ENCODE results near the gene LHX3.

LHX3 gene

GRCh38 chr9:136193127-136193890, 11.6 kb downstream of the LHX3 start:
- Histone ChIP-seq H4K20me1 (ENCODE audit: insufficient read depth, low read length, poor library complexity, severe bottlenecking) (no peaks in the 10 kb centered on the region), H3K4me2 (ENCODE audit: low read depth, low read length, poor library complexity, severe bottlenecking) (no peak overlapping the region), H2AFZ (ENCODE audit: low read length) (no peak overlapping the region), H3K27me3 (ENCODE audit: insufficient read depth, low read length, poor library complexity, severe bottlenecking) (no peaks in the 10 kb centered on the region), H3K36me3 (ENCODE audit: insufficient read depth, low read length) (no peaks in the 10 kb centered on the region), H3K9ac (ENCODE audit: low read depth, low read length, poor library complexity, severe bottlenecking) (no peak overlapping the region), H3K9me2 (replicated peaks; ENCODE audit: low read depth, low read length) (no peaks in the 10 kb centered on the region), H3K79me2 (ENCODE audit: insufficient read depth, low read length) (no peaks in the 10 kb centered on the region), H3K4me3 (ENCODE audit: low read length, poor library complexity, severe bottlenecking) (no peak overlapping the region), H3F3A (ENCODE audit: low read depth) (no peaks in the 10 kb centered on the region), H3K4me1 (ENCODE audit: insufficient read depth, low read length, poor library complexity, severe bottlenecking) (no peaks in the 10 kb centered on the region), H3K9me3 (ENCODE audit: insufficient read depth, low read depth, low read length) (no peaks in the 10 kb centered on the region)
- TF ChIP-seq EZH2phosphoT487 (IDR thresholded peaks at IDR 0.05; ENCODE audit: borderline replicate concordance) = no peak
- TF ChIP-seq, protein P1, sequence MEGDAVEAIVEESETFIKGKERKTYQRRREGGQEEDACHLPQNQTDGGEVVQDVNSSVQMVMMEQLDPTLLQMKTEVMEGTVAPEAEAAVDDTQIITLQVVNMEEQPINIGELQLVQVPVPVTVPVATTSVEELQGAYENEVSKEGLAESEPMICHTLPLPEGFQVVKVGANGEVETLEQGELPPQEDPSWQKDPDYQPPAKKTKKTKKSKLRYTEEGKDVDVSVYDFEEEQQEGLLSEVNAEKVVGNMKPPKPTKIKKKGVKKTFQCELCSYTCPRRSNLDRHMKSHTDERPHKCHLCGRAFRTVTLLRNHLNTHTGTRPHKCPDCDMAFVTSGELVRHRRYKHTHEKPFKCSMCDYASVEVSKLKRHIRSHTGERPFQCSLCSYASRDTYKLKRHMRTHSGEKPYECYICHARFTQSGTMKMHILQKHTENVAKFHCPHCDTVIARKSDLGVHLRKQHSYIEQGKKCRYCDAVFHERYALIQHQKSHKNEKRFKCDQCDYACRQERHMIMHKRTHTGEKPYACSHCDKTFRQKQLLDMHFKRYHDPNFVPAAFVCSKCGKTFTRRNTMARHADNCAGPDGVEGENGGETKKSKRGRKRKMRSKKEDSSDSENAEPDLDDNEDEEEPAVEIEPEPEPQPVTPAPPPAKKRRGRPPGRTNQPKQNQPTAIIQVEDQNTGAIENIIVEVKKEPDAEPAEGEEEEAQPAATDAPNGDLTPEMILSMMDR (conservative IDR thresholded peaks at IDR 0.05; ENCODE audit: low read length) = no peak

- no peak overlapping the region for H3K4me2 ChIP-seq (ENCODE audit: low read depth, low read length, poor library complexity, severe bottlenecking)
- H3K27me3 ChIP-seq (ENCODE audit: insufficient read depth, low read length, poor library complexity, severe bottlenecking) = no peaks in the 10 kb centered on the region
- H3K9me2 ChIP-seq (replicated peaks; ENCODE audit: low read depth, low read length) = no peaks in the 10 kb centered on the region
- no peaks in the 10 kb centered on the region for H3F3A ChIP-seq (ENCODE audit: low read depth)
- no peaks in the 10 kb centered on the region for H3K4me1 ChIP-seq (ENCODE audit: insufficient read depth, low read length, poor library complexity, severe bottlenecking)
- H3K79me2 ChIP-seq (ENCODE audit: insufficient read depth, low read length) = no peaks in the 10 kb centered on the region
- H2AFZ ChIP-seq (ENCODE audit: low read length) = no peak overlapping the region
- H3K9me3 ChIP-seq (ENCODE audit: insufficient read depth, low read depth, low read length) = no peaks in the 10 kb centered on the region
- TF ChIP-seq EZH2phosphoT487 (IDR thresholded peaks at IDR 0.05; ENCODE audit: borderline replicate concordance) = no peak
- no peak overlapping the region for H3K4me3 ChIP-seq (ENCODE audit: low read length, poor library complexity, severe bottlenecking)
- H3K36me3 ChIP-seq (ENCODE audit: insufficient read depth, low read length) = no peaks in the 10 kb centered on the region
- no peaks in the 10 kb centered on the region for H4K20me1 ChIP-seq (ENCODE audit: insufficient read depth, low read length, poor library complexity, severe bottlenecking)
- H3K9ac ChIP-seq (ENCODE audit: low read depth, low read length, poor library complexity, severe bottlenecking) = no peak overlapping the region
These were observed 12.4 kb downstream of the LHX3 start for GRCh38 chr9:136192289-136193126.

- Histone ChIP-seq H3K4me3 (ENCODE audit: low read length, poor library complexity, severe bottlenecking) (no peak overlapping the region), H3K9ac (ENCODE audit: low read depth, low read length, poor library complexity, severe bottlenecking) (no peak overlapping the region), H3K4me1 (ENCODE audit: insufficient read depth, low read length, poor library complexity, severe bottlenecking) (no peaks in the 10 kb centered on the region), H3F3A (ENCODE audit: low read depth) (no peaks in the 10 kb centered on the region), H3K27me3 (ENCODE audit: insufficient read depth, low read length, poor library complexity, severe bottlenecking) (no peaks in the 10 kb centered on the region), H3K79me2 (ENCODE audit: insufficient read depth, low read length) (no peaks in the 10 kb centered on the region), H3K36me3 (ENCODE audit: insufficient read depth, low read length) (no peaks in the 10 kb centered on the region), H3K9me3 (ENCODE audit: insufficient read depth, low read depth, low read length) (no peaks in the 10 kb centered on the region), H3K9me2 (replicated peaks; ENCODE audit: low read depth, low read length) (no peaks in the 10 kb centered on the region), H3K4me2 (ENCODE audit: low read depth, low read length, poor library complexity, severe bottlenecking) (no peak overlapping the region), H4K20me1 (ENCODE audit: insufficient read depth, low read length, poor library complexity, severe bottlenecking) (no peaks in the 10 kb centered on the region), H2AFZ (ENCODE audit: low read length) (no peak overlapping the region)
- no peak for TF ChIP-seq EZH2phosphoT487 (IDR thresholded peaks at IDR 0.05; ENCODE audit: borderline replicate concordance)
These were observed 13.0 kb downstream of the LHX3 start for GRCh38 chr9:136191960-136192286.

GRCh38 chr9:136191099-136191959, 13.6 kb downstream of the LHX3 start:
- no peaks in the 10 kb centered on the region for H3K36me3 ChIP-seq (ENCODE audit: insufficient read depth, low read length)
- H2AFZ ChIP-seq (ENCODE audit: low read length) = no peak overlapping the region
- no peaks in the 10 kb centered on the region for H4K20me1 ChIP-seq (ENCODE audit: insufficient read depth, low read length, poor library complexity, severe bottlenecking)
- H3K4me3 ChIP-seq (ENCODE audit: low read length, poor library complexity, severe bottlenecking) = no peak overlapping the region
- no peaks in the 10 kb centered on the region for H3F3A ChIP-seq (ENCODE audit: low read depth)
- H3K4me2 ChIP-seq (ENCODE audit: low read depth, low read length, poor library complexity, severe bottlenecking) = no peak overlapping the region
- TF ChIP-seq, protein P1 (conservative IDR thresholded peaks at IDR 0.05; ENCODE audit: low read length) = no peak
- no peak for TF ChIP-seq EZH2phosphoT487 (IDR thresholded peaks at IDR 0.05; ENCODE audit: borderline replicate concordance)
- H3K9ac ChIP-seq (ENCODE audit: low read depth, low read length, poor library complexity, severe bottlenecking) = no peak overlapping the region
- H3K27me3 ChIP-seq (ENCODE audit: insufficient read depth, low read length, poor library complexity, severe bottlenecking) = no peaks in the 10 kb centered on the region
- H3K4me1 ChIP-seq (ENCODE audit: insufficient read depth, low read length, poor library complexity, severe bottlenecking) = no peaks in the 10 kb centered on the region
- H3K79me2 ChIP-seq (ENCODE audit: insufficient read depth, low read length) = no peaks in the 10 kb centered on the region
- H3K9me2 ChIP-seq (replicated peaks; ENCODE audit: low read depth, low read length) = no peaks in the 10 kb centered on the region
- H3K9me3 ChIP-seq (ENCODE audit: insufficient read depth, low read depth, low read length) = no peaks in the 10 kb centered on the region
